Measurements from ENCODE around the gene SEC16A.
"Not testable (repeated sequence)": the region's sequence is repeated elsewhere in the genome, so short reads cannot be mapped to it uniquely, and the experiment has no call there.

Gene SEC16A

DNA sequence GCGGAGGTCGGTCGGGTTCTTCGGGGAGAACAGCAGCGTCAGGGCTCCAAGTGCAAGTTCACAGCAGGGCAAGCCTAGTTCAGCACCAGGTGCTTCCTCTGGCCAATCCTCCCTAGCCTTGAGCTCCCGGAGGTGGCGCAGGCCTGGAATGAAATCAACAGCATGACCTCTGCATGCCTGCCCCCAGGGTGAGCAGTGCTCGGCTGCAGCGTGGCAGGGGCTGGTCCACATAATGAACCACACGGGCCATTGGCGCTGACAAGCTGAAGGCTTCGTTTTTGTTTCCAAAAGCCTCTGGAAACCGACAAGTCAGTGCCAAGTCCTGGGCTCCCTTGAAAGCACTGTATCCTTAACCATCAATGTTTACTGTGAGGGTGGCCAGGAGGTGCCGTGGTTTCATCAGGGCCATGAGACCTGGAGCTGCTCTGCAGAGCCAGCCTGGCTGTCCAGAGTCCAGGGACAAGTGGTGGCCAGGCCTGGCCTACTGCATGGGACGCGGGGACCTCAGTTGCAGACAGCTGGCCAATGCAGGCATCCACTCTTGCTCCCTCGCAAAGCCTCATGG, 41.1 kb downstream of the SEC16A start:
- DNase-seq (ENCODE audit: low read depth in 2 of 3, low spot score in 1 of 3): no peak

DNA sequence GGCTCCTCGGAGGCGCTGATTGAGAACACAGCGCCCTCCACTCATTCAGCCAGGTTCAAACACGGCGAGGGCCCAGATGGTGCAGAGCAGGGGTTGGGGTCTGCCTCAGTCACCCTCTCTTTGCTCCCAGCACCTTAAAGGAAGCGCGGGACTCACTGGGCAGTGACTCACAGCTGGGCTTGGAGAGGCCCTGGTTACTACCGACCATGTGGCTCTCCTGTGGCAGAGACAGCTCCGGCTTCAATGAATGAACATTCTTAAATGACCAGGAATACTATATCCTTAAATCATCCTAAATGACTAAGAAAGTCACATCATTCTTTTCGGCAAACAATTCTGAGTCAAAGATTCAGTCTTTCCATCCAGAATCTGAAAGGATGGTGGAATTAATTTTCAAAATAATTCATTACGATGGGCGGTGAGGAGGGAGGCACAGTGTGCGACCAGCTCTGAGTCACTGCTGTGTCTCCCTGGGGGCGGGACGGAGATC, 41.6 kb downstream of the SEC16A start:
- DNase-seq (ENCODE audit: low read depth in 2 of 3, low spot score in 1 of 3): no peak

DNA sequence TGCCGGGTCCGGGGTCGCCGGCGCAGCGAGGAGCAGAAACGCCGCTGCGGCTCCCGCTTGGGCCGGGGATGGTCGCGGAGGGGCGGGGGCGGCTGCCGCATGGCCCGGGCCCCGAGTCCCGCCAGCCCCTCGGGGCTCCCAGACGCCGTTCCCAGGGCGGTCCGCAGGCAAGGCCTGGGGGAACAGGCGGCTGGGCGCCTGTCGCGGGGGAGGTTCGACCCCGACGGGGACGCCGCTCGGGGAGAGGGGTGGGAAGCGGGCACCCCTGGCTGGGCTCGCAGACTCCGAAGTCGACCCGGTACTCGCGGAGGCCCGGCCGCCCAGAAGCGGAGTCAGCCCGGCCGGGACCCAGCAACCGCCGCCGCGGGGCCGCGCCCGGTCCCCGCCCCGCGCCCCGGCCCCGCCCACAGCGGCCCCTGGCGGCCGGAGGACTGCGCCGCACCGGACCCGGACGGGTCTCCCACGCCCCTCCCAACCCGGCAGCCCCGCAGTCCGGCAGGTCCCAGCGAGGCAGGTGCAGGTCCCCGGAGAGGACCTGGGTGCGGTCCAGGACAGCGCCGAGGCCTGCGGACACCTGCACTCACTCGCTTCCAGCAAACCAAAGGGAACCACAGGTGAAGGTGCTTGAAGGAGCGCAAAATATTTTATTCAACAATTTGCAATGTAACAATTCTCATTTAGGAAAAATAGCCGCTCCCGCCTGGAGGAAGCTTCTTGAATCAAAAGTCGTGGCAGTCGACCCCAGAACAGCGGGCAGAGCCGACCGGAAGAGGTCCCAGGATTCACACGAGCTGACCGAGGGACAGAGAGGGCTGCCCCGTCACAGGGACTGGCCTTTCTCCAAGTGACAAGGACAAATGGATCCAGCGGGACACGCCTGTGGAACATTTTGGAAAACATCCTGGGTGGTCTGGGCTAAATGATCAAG, 43.1 kb downstream of the SEC16A start, which contains the start of gene INPP5E:
INPP5E (minus strand) TSS at position 365 of the 928 bp plus-strand sequence. CDS start 426 bp downstream, outside the sequence.
- DNase-seq (ENCODE audit: low read depth in 2 of 3, low spot score in 1 of 3): peak; percentile 60 to 85 (median 75)

DNA sequence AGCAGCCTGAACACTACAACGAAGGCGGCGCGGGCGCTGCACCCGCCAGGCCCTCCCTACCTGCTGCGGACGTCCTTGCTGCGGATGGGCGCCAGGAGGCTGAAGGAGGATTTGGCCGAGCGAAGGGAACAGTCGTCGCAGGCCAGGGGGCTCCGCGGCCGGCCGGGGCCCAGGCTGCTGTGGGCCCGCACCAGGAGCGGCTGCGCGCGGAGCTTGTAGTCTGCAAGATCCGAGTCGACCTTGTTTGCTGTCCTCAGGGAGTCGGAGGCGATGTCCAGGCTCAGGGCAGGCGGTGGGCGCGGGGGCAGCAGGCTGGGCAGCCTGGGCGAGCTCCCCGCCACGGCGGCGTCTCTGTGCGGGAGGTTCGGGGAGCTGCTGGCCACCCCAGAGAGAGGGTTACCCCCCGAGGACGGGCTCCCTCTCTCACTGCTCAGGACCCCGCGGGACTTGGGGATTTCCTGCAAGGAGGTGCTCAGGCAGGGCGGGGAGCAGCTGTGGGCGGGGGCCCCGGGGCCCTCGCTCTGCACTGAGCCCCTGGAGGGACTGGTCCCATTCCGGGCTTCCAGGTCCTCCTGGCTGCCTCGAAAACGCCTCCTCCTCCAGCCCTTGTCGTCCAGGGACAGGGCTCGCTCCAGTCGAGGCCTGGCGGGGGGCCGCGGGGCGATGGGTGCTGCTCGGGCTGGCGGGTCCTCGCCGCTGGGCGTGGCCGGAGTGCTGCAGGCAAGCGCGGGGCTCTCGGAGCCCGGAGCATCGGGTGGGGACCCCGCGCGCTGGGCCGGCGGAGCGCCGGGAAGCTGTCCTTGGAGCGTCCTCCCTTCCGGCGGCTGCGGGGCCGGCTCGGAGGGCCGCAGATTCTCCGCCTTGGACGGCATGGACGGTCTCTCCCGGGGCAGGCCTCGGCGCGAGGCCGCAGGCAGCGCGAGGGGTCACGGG, 44.0 kb downstream of the SEC16A start:
- DNase-seq (ENCODE audit: low read depth in 2 of 3, low spot score in 1 of 3): peak; percentile 14 to 47 (median 28)

DNA sequence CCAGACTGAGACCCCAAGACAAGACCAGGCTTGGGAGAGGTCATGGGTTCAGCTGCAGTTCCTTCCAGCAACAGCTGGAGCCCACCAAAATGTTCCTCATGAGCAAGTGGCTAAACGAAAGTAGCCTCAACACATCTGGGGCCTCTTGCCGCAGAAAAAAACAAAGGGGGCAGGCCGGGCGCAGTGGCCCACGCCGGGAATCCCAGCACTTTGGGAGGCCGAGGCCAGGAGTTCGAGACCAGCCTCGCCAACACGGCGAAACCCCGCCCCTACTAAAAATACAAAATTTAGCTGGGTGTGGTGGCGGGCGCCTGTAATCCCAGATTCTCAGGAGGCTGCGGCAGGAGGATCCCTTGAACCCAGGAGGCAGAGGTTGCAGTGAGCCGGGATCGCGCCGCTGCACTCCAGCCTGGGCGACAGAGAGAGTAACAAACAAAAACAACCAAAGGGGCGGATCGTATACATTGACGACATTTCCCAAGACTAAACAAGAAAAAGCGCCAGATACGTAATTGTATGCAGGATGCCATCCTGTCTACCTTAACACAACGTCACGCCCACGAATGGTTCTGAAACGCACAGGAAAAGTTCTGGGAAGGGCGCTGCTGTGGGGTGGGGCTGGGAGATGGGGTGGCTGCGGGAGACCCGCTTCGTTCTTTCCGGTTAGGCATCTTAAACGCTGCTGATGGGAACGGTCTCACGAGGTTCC, 44.8 kb downstream of the SEC16A start:
- no peak for DNase-seq (ENCODE audit: low read depth in 2 of 3, low spot score in 1 of 3)

DNA sequence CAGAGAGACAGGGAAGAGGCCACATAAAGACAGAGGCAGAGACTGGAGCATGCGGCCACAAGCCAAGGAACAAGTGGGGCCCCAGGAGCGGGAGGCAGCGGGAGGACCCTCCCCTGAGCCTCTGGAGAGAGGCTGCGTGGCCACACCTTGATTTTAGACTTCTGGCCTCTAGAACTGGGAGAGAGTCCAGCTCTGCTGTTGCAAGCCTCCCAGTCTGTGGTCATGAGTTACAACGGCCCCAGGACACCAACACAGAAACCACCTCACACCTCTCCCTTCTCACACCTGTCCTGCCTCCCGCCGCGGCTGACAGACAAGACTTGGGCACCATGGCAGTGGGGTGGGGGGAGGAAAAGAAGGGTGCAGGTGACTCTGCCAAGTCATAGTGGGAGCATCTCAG, 45.4 kb downstream of the SEC16A start:
- DNase-seq (ENCODE audit: low read depth in 2 of 3, low spot score in 1 of 3): no peak

DNA sequence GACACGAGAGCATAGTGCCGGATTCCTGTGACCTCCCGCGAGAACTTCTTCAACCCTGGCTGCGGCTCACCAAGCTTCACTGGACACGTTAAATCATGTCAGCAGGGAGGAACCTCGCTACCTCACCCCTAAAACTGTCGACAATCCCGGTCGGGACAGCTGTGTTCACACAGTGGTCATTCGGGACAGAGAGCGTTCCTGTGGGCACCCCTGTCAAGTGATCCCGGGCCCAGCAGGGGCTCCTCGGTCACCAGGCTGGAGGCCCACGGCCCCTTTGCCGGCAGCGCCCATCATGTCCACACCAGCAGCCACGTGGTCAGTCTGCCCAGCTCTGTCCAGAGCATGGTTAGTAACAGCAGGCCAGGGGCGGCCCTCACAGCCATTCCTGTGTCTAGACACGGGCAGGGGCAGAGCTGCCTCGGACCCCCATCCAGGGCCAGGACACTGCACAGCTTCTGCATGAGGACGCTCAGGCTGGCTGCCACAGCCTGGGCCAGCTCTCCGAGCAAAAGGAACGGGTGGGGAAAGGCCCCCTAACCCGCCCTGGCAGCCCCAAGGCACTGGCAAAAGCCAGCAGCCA, 46.7 kb downstream of the SEC16A start:
- no peak for DNase-seq (ENCODE audit: low read depth in 2 of 3, low spot score in 1 of 3)

DNA sequence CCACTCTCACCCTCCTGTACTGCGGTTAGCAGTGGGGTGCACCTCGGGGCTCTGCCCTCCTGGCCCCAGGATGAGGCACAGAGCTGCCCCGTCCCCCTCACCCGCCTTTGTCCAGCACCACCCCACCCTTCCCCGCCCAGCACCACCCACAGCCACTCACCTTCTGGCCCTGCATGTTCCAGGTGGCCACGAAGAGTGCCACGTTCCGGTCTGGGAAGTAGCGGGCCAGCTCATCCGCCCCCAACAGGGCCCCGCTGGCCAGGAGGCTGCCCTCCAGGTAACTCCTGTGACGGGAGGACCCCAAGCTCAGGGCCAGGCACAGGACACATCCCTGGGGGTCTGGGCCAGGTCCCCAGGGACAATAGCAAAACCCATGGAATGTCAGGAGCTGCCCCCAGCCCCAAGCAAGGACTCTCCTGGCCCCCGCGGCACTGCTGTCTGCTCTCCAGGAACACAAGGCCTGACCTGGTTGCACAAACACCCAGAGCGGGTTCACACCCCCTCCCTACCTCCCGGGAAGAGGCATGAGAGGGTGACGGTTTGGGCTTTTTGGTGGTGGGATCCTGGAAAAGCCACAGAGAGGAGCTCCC, 48.2 kb downstream of the SEC16A start:
- no peak for DNase-seq (ENCODE audit: low read depth in 2 of 3, low spot score in 1 of 3)

DNA sequence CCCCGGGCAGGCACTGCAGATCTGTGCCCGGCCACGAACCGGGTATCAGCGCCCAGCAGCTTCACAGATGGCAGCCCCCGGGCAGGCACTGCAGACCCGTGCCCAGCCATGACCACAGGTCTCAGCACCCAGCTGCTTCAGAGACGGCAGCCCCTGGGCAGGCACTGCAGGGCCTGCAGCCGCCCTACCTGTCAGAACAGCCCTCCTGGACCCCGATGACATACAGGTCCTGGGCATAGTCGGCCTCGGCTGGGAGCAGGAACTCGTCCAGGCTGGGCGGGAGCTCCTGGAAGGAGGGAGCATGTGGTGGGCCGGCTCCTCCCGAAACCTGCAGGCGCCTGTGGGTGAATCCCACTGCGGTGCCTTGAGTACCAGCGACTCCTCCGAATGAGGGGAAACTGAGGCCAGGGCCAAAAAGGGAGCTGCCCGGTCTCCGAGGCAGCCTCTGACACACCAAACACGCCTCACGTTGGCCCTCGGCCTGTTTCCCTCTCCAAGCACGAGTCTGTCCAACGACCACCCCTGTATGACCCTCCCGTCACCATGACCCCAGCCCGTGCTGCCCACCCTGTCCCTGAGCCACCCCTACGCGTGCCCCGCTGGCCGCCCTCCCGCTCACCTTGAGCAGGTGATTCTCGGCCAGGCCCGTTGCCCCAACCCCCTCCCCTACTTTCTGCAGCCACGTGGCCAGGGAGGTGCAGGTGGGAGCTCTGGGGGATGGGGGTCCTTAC, 48.8 kb downstream of the SEC16A start:
- no peak for DNase-seq (ENCODE audit: low read depth in 2 of 3, low spot score in 1 of 3)

DNA sequence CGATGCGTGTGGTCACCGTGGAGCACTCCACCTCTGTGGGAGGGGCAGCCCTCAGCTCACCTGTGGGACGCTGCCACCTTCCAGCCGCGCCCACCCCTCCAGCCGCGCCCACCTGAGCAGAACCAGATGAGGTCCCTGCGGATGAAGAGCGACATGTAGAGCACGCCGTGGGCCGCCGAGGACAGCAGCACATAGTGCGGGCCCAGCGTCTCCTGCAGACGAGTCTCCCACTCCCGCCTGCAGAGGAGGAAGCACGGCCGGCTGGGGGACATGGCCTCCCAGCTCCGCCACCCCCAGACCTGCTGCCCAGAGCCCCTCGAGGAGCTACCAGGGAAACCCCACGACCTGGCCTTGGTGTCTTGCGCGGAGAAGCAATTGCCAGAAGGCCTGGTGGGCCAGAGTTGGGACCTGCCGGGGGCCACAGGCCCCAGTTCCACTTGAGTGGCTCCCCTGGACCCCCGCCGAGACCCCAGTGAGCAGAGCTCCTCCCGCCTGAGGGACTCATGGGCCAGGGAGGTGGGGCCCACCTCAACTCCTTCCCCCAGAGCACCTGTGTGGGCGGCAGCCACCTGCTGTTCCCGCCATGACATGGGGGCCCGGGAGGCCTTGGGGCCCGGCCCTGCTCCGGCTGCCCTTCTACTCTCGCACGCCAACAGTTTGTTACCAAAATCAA, 49.7 kb downstream of the SEC16A start:
- no peak for DNase-seq (ENCODE audit: low read depth in 2 of 3, low spot score in 1 of 3)

DNA sequence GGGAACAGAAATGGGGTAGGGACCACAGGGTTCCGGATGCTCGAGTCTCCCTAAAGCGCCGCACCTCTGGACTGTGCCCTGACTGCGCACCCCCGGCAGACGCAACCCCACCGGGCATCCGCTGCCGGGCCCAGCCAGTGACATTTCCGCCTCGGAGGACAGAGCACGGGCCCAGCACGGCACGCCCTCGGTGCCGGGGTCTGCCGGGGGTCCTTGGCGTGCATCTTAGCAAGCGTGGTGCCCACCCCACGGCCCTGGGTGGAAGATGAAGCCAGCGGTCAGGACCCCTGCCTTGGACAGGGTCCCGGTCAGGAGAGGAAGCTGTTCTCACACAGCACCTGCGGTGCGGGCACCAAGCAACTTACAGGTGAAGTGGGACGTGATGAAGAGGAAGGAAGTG, 50.2 kb downstream of the SEC16A start:
- no peak for DNase-seq (ENCODE audit: low read depth in 2 of 3, low spot score in 1 of 3)

DNA sequence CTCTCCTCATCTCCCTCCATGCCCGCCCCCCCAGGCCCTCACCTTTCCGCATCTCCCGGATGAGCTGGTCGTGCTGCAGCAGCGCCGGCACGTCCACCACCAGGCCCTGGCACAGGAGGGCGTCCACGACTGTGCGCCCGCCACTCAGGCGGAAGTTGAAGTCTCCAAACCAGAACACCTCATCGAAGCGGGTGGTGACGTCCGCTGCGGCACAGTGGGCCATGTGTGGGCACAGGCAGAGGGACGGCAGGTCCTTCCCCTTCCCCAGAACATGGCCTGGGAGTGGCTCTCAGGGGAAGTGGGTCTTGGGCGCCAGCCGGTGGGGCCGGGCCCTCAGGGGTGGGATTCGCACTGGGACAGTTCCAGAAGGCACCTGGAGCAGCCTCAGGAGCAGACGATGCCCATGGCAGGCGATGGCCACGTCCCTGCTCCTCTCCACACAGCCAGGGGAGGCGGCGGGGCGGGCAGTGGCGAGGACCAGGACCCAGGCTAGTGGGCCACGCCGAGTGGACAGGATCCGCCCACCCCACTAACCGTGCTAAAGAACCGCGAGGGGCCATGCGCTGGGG, 51.0 kb downstream of the SEC16A start:
- DNase-seq (ENCODE audit: low read depth in 2 of 3, low spot score in 1 of 3): no peak

DNA sequence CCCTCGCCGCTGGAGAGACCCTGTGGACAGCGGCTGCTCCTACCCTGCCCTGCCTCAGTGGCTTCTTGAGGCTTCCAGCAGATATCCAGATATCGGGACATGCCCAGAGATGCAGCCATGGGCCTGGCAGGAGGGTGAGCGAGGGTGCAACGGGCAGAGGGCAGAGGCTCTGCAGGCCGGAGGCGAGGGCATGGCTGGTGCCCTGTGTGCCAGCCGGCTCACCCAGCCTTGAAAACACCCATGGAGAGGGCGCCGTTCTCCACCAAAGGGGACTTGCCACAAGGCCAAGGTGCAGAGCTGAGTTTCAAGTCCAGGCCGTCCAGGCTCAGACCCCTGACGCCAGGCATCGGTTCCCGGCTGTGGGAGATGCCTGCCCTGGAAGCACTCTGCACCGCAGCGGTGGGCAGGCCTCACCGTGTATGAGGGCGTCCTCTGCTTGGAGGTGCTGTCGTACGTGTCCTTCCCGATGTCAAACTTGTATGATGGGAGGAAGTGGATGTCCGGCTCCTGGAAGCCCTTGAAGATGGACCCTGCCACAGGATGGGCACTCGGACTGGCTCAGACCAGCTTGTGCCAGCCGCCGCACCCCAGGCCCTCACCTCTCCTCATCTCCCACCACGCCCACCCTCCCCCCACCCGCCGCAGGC, 52.1 kb downstream of the SEC16A start:
- DNase-seq (ENCODE audit: low read depth in 2 of 3, low spot score in 1 of 3): no peak

DNA sequence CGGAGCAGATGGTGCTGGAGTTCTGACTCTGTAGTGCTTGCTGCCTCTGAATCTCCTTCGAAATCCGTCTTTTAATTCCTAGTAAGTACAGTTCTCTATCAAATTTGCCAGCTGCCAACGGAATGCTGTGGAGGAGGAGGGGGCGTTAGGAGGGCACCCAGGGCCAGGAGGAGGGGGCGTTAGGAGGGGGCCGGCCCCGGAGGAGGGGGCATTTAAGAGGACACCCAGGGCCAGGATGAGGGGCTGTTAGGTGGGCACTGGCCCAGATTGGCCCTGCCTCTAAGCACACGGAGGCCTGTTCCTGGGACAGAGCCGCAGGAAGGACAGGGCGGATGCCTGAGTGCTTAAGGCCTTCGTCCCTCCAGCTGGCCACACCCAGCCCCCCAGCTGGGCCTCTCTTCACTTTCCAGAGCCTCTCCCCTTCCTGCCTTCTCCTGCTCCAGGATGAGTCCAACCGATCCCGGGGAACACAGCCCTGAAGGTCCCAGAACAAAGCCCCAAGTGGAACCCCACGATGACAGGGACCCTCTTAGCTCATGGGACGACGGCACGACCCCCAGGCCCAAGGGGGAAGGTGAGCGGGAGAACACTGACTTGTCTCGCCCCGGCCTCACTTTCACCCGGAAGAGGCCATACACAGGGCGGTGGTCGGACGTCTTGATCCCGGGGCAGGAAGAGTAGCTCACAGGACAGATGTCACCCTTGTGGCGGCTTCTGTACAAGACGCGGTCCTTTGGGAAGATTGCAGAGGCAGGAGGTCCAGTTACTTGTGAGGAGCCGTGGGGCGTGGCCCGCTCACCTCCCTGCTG, 53.0 kb downstream of the SEC16A start:
- no peak for DNase-seq (ENCODE audit: low read depth in 2 of 3, low spot score in 1 of 3)

DNA sequence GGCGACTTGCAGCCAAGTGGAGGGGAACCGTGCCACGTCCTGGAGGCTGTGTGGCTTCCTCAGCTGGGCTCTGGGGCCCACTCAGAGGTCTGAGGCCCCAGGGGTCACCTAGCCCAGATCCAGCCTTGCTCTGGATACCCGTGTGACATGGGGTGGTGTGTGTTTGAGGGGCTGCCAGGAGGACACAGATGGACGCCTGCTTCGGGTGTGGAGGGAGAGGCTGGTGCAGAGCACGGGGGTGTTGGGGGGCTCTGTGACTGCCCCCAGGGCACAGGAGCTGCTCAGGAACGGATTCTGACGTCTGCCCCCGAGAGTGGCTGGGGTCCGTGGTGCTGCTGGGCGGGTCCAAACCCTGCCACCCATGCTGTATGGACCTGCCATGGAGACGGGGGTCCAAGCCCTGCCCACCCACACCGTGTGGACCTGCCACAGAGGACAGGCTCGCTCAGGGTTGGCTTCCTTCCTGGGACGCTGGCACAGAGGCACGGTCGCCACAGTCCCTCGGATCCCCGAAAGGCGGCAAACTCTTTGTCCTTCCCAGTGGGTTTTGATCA, 53.7 kb downstream of the SEC16A start:
- DNase-seq (ENCODE audit: low read depth in 2 of 3, low spot score in 1 of 3): no peak

DNA sequence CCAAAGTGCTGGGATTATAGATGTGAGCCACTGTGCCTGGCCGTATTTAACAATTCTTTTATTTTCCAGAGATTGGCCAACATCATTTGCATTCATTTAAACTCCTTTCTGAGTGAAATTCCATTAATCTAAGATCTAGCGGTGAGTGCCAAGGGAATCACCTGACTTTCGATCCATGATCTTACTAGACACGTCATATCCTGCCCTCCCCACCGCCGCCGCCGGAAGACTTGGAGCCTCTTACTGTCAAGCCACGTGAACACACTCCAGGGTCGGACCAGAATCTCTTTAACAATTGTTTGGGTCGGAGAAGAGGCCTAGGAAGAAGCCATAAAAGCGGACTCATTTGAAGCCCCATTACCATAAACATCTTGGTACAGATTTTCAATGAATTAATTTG, 56.1 kb downstream of the SEC16A start:
- DNase-seq (ENCODE audit: low read depth in 2 of 3, low spot score in 1 of 3): no peak

DNA sequence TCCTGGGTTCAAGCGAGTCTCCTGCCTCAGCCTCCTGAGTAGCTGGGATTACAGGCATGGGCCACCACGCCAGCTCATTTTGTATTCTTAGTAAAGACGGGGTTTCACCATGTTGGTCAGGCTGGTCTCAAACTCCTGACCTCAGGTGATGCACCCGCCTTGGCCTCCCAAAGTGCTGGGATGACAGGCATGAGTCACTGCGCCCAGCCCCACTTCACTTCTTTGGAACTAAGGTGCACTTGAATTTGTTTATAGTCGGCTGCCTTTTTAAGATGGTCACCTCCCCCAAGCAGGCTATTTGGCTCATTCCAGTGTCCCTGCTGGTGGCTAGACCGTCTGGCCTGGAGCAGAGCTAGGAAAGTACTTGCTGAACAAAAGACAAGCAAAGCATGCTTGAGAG, 57.5 kb downstream of the SEC16A start:
- DNase-seq (ENCODE audit: low read depth in 2 of 3, low spot score in 1 of 3): not testable (repeated sequence)

All from stimulated activated CD4-positive, alpha-beta T cell treated with anti-CD3 and anti-CD28 coated beads, Interleukin-12 subunit alpha, Interleukin-12 subunit beta, amount 100 ng/mL, for 48 hours (primary cell).